ENCODE results near the gene HUWE1.

The HUWE1 gene

GRCh38 chrX:53684415-53685192 is 1.9 kb downstream of the HUWE1 start:
- DNase-seq: no peak

- peak; percentile 99 for DNase-seq
Observed at GRCh38 chrX:53683556-53684414, 2.7 kb downstream of the HUWE1 start.

- no peak for DNase-seq
Observed at GRCh38 chrX:53682885-53683555, 3.5 kb downstream of the HUWE1 start.

- no peak for DNase-seq
Observed at GRCh38 chrX:53681661-53682060, 4.9 kb downstream of the HUWE1 start.

DNA sequence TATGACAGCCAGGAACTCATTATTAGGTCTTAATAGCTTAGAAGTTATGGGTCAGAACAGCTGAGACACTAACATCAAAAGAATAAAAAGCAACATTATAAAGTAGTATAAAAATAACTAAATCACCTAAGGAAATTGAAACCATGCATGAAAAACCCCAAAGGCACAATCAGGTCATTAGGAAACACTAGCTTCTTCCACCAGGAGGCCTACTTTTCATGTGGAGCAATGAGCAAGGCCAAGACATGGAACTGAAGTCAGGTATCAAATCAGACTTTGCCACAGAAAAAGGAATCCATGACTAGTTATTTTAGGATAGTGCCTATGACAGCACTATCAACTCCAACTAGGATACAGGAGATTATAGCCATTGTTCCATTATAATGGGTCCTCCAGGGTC is 7.9 kb downstream of the HUWE1 start:
- DNase-seq: no peak

- DNase-seq: no peak
Observed at GRCh38 chrX:53677286-53677685, 9.2 kb downstream of the HUWE1 start.

DNA sequence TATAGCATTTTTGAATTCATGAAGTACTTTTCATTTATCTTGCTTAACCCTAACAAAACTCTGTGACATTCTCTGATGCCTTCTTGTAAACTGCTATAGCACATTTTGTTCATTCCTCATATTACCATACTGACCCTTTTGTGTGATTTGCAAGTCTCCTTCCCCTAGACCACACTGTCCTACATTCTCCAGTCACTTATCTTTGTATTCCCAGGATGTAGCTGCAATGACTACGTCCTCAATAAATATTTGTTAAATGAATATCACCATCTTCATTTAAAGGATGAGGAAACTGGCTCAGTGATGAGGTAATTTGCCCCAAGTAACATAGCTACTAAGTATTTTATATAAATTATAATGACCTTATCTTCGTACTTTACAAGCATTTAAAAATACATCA is 11.9 kb downstream of the HUWE1 start:
- no peak for DNase-seq

GRCh38 chrX:53669258-53669657 is 17.3 kb downstream of the HUWE1 start:
- DNase-seq: no peak

DNA sequence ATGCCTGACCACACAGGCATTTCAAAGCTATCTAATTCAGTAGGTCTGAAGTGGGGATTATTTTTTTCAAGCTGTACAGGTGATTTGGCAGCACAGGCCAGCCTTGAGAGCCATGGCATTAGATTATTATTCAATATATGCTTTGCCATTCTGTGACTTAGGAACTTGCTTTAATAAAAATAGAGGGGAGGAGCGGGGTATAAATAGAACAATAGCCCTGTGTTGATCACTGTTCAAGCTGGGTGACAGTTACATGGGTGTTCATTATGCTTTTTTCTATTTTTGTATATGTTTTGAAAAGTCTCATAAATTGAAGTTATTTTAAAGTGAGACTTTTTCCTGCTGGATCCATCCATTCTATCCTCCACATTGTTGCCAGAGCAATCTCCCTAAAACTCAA is 20.3 kb downstream of the HUWE1 start:
- no peak for DNase-seq

DNA sequence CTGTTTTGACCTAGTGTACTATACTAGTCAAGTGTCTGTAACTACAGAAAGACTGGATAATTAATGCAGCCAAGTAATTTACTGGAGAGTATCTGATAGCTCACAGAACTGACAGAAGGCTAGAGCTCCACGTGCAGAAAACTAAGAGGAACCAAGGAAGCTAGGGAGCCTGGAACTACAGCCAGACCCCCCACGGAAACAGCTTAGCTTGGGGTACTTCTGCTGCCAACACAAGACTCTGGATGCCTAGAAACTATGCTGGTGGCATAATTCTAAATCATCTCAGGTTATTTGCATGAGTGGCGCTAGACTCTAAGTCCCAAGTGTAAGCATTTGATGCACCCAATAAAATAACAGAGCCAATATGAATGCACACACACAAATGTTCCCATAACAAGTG is 26.5 kb downstream of the HUWE1 start:
- DNase-seq: no peak

DNA sequence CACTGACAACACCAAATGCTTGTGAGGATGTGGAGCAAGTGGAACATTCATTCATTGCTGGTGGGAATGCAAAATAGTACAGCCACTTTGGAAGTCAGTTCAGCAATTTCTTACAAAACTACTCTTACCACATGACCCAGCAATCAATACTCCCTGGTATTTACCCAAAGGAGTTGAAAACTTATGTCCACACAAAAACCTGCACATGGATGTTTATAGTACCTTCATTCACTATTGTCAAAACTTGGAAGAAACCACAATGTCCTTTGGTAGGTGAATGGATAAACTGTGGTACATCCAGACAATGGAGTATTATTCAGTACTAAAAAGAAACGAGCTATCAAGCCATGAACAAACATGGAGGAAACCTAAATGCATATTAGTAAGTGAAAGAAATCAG is 27.5 kb downstream of the HUWE1 start:
- DNase-seq: no peak

- DNase-seq: no peak
Observed at GRCh38 chrX:53656845-53657244, 29.7 kb downstream of the HUWE1 start.

- DNase-seq: no peak
Observed at GRCh38 chrX:53654376-53654775, 32.1 kb downstream of the HUWE1 start.

GRCh38 chrX:53644751-53645150 is 41.8 kb downstream of the HUWE1 start:
- no peak for DNase-seq

GRCh38 chrX:53642337-53642736 is 44.2 kb downstream of the HUWE1 start:
- no peak for DNase-seq

GRCh38 chrX:53639257-53639656 is 47.3 kb downstream of the HUWE1 start:
- DNase-seq: no peak

DNA sequence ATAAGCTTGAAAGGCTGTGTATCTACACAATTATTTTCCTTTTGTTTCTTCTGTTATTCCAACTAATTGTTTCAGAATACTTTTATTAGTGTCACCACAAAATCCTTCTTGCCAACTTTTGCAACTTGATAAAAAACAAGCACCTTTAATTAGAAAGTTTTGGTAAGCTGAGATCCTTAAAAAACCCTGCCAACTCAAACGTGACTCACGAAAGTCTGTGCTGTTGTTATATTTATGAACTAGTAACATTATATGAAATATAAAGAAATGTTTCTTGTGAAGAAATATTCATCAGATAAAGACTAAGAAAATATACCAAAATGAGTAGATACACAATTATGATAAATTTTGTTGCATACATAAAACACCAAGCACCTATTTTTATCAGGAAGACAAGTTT is 49.0 kb downstream of the HUWE1 start:
- no peak for DNase-seq

DNA sequence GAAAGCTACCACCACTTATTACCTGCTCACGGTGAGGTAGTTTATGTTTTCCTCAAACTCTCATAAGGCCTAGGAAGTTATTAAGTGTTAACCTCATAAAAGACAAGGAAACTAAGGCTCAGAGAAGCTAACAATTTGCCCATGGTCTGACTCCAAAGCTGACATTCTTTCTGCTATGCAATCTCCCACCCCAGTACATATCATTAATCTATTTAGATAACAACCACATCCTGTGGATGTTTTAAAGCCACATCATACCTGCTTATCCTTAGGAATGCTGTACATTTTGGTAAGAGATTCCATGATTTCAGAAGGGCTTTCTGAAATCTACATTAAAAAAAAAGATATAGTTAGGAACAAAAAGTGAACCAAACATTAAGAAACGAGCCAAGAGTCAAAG is 55.4 kb downstream of the HUWE1 start:
- no peak for DNase-seq

- no peak for DNase-seq
Observed at GRCh38 chrX:53630261-53630660, 56.3 kb downstream of the HUWE1 start.

DNA sequence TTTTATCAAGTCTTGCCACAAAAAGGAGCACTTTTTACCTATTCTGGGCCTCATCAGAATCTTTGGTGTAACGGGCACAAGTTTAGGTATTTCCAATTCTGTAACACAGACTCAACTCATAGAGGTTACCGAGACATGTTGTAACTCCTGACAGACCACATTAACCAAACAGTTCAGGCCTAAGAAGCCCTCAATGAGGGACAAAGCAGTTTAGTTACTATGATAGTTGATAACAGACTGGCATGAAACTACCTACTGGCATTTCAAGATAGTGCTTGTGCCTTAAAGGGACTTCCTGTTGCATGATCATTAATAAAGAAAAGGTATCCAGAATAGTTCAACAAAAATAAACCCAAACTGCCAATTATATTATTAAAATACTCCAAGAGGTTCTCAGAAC is 64.1 kb downstream of the HUWE1 start:
- DNase-seq: no peak

- no peak for DNase-seq
Observed at GRCh38 chrX:53621418-53621986, 65.0 kb downstream of the HUWE1 start.

GRCh38 chrX:53616946-53617345 is 69.6 kb downstream of the HUWE1 start:
- no peak for DNase-seq

- DNase-seq: no peak
Observed at GRCh38 chrX:53606456-53606855, 80.1 kb downstream of the HUWE1 start.

Measured in NCI-H2107 (cell line).